Epithelial cell of proximal tubule (primary cell): ENCODE data around the gene MAP2. TPM values are rescaled to one million over a fixed set of nuclear protein-coding genes. Genes with fewer than 3 reads are reported as not detected.
"Not testable (repeated sequence)": the region's sequence is repeated elsewhere in the genome, so short reads cannot be mapped to it uniquely, and the experiment has no call there.

Source experiments
- DNase-seq: peaks from one replicate; pipeline ENCODE4 v3.0.0-alpha.2; 2011; ENCODE audit warnings: low read depth
- H3K4me3 ChIP-seq: 2 replicates; pipeline ENCODE4 v1.5.1; 2011; ENCODE audit warnings: low read depth, mild to moderate bottlenecking, low read length
- total RNA-seq: library from RNA; depleted of rRNA; stranded (reverse); fragments of >200 nt; gene quantifications from 2 replicates; pipeline ENCODE4 v1.2.3, GENCODE V29; 2015
- TF ChIP-seq, protein P1 (sequence below): conservative IDR thresholded peaks from 2 replicates; pipeline ENCODE4 v1.5.1; 2012; ENCODE audit warnings: low read depth, mild to moderate bottlenecking, low read length

MAP2 gene
- total RNA-seq, 1 donor from 2014 or later, result 12.2 TPM

DNA sequence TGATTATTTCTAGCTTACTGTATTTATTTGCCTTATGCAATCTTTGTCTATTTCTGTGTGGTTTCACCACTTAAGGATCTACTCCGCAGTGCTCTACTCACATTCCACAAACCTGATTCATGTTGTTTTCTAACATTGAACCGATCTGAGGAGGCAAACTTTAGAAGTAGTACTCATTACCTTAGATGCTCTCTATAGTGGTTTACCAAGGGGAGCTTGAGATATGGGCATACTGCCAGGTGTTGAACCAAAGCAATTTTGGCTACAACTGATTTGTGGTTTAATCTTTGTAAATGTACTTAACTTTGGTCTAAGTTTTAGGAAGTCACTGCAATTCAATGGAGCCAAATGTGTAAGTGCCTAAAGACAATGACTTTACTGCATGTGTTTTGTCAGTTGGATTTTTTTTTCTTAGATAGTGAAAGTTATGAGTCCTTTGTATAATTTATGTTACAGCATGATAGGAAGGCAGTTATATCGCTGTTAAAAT, 50.1 kb downstream of the MAP2 start:
- peak; percentile 89 for DNase-seq
- TF ChIP-seq, protein P1, sequence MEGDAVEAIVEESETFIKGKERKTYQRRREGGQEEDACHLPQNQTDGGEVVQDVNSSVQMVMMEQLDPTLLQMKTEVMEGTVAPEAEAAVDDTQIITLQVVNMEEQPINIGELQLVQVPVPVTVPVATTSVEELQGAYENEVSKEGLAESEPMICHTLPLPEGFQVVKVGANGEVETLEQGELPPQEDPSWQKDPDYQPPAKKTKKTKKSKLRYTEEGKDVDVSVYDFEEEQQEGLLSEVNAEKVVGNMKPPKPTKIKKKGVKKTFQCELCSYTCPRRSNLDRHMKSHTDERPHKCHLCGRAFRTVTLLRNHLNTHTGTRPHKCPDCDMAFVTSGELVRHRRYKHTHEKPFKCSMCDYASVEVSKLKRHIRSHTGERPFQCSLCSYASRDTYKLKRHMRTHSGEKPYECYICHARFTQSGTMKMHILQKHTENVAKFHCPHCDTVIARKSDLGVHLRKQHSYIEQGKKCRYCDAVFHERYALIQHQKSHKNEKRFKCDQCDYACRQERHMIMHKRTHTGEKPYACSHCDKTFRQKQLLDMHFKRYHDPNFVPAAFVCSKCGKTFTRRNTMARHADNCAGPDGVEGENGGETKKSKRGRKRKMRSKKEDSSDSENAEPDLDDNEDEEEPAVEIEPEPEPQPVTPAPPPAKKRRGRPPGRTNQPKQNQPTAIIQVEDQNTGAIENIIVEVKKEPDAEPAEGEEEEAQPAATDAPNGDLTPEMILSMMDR, result no peak
- H3K4me3 ChIP-seq, result no peak overlapping the region

GRCh38 chr2:209474960-209475359, 51.1 kb downstream of the MAP2 start:
- TF ChIP-seq, protein P1, result no peak
- DNase-seq, result no peak
- H3K4me3 ChIP-seq, result no peak overlapping the region

- H3K4me3 ChIP-seq, result no peak overlapping the region
- TF ChIP-seq, protein P1, result no peak
- no peak for DNase-seq
Measured at GRCh38 chr2:209476367-209477208, 52.7 kb downstream of the MAP2 start.

DNA sequence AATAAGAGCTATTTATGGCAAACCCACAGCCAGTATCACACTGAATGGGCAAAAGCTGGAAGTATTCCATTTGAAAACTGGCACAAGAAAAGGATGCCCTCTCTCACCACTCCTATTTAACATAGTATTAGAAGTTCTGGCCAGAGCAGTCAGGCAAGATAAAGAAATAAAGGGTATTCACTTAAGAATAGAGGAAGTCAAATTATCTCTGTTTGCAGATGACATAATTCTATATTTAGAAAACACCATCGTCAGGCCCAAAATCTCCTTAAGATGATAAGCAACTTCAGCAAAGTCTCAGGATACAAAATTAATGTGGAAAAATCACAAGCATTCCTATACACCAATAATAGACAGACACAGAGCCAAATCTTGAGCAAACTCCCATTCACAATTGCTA, 68.4 kb downstream of the MAP2 start:
- not testable (repeated sequence) for H3K4me3 ChIP-seq, DNase-seq

GRCh38 chr2:209495068-209495620, 71.3 kb downstream of the MAP2 start:
- not testable (repeated sequence) for H3K4me3 ChIP-seq, DNase-seq

DNA sequence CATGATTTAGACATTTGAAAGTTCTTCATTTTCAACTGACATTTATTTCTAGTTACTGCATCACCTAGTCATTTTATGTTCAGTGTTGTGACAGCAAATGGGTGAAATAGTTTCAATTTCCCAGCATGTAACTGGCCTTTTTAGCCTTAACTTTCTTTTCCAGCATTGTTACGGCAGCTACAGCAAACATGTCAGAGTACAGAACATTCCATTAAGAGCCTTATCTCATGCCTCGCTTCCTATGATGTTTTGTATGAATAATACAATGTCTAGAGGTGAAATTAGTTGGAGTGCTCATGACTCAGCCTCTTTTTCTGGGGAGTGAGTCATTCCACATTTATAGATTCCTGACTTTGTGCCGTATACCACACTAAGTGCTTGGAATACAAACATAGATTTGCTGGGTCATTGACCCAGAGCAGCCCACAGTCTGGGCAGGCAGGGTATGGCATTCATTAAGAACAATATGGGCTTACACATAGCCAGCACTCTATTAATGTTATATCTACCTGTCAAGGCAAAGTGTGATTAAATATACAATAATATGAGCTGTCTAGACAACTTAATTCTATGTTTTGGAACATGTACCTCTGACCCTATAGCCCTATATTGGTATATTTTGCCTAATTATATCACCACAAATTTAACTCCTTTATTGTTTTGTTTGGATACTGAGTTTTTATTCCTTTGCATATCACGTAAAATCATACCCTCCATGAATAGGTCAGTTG, 72.2 kb downstream of the MAP2 start:
- H3K4me3 ChIP-seq, result no peak overlapping the region
- TF ChIP-seq, protein P1, result no peak
- peak; percentile 96 for DNase-seq

DNA sequence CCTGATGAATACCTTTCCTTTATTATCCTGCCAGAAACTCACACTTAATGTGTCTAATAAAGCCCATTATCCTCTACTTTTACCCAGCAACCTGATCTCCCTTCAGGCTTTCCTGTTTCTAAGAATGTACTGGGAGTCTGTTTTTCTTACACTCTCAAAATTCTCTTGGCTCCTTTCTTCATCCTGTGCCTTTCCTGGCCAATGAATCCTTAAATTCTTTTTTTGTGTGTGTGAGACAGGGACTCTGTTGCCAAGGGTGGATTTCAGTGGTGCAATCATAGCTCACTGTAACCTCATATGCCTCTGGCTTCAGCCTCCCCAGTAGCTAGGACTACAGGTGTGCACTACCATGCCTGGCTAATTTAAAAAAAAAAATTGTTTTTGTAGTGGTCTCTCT, 72.7 kb downstream of the MAP2 start:
- TF ChIP-seq, protein P1, result no peak
- DNase-seq, result no peak
- H3K4me3 ChIP-seq, result no peak overlapping the region
